ENCODE data around the gene OPCML.

DNA sequence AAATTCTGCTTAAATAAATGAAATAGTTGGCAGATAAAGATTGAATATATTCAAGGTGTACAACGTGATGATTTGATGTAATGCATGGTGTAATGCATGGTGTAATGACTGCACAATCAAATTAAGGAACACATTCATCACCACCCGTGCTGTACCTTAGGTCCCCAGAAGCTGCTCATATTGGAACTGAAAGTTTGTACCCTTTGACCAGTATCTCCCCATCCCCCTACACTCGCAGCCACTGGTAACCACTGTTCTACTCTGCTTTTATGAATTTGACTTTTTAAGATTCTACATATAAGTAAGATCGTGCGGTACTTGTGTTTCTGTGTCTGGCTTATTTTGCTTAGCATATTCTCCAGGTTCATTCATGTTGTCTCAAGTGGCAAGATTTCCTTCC, 445.8 kb downstream of the OPCML start:
- TF ChIP-seq EZH2 (IDR thresholded peaks at IDR 0.05; ENCODE audit: borderline replicate concordance, low read length): no peak
- TF ChIP-seq, protein P1, sequence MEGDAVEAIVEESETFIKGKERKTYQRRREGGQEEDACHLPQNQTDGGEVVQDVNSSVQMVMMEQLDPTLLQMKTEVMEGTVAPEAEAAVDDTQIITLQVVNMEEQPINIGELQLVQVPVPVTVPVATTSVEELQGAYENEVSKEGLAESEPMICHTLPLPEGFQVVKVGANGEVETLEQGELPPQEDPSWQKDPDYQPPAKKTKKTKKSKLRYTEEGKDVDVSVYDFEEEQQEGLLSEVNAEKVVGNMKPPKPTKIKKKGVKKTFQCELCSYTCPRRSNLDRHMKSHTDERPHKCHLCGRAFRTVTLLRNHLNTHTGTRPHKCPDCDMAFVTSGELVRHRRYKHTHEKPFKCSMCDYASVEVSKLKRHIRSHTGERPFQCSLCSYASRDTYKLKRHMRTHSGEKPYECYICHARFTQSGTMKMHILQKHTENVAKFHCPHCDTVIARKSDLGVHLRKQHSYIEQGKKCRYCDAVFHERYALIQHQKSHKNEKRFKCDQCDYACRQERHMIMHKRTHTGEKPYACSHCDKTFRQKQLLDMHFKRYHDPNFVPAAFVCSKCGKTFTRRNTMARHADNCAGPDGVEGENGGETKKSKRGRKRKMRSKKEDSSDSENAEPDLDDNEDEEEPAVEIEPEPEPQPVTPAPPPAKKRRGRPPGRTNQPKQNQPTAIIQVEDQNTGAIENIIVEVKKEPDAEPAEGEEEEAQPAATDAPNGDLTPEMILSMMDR (conservative IDR thresholded peaks at IDR 0.05 in 1 of 2, IDR thresholded peaks at IDR 0.05 in 1 of 2; ENCODE audit: extremely low read depth in 1 of 2, insufficient read depth in 1 of 2, low read depth in 1 of 2, low read length in 2 of 2): no peak

Measured in mammary epithelial cell (primary cell).